ENCODE data around the gene ZNF831. TPM values are rescaled to one million over a fixed set of nuclear protein-coding genes. Genes with fewer than 3 reads are reported as not detected.

Gene ZNF831
- total RNA-seq, 1 experiment from 2014 or later = 0.15 TPM

- no TSS peak for BruUV-seq (replicated peaks)
- ATAC-seq (no peak), DNase-seq (ENCODE audit: low read depth, low spot score) (no peak)
- no peaks in the 10 kb centered on the region for H3K4me1 ChIP-seq (ENCODE audit: control insufficient read depth in 1 of 2, insufficient read depth in 2 of 2, low read length in 2 of 2)
- TF ChIP-seq ATF3 (IDR thresholded peaks at IDR 0.05) (no peak), ZBTB33 (IDR thresholded peaks at IDR 0.05; ENCODE audit: extremely low read depth, insufficient replicate concordance, low read length) (no peak), EGR1 (IDR thresholded peaks at IDR 0.05; ENCODE audit: low read depth) (no peak), JUND (IDR thresholded peaks at IDR 0.05) (no peak)
- no peak overlapping the region for H3K9ac ChIP-seq (ENCODE audit: low read length)
- no peaks in the 10 kb centered on the region for H3K36me3 ChIP-seq (ENCODE audit: control insufficient read depth in 1 of 2, insufficient read depth in 2 of 2, low read length in 2 of 2)
- POLR2A ChIA-PET = no interaction called here
- no peak overlapping the region for H3K4me2 ChIP-seq (ENCODE audit: low read length)
- RAD21 ChIA-PET (ENCODE audit: low non-redundant PET in 1 of 2, low total read pairs in 2 of 2, uncharacterized antibody in 2 of 2, unreplicated experiment in 2 of 2) = no interaction called here
- H3K79me2 ChIP-seq (ENCODE audit: insufficient read depth, low read length) = no peaks in the 10 kb centered on the region
- no peak overlapping the region for H3K27ac ChIP-seq (ENCODE audit: low read depth, low read length)
- H3K9me2 ChIP-seq (ENCODE audit: insufficient read depth) = no peaks in the 10 kb centered on the region
- no peaks in the 10 kb centered on the region for H3K9me3 ChIP-seq (ENCODE audit: control insufficient read depth in 1 of 2, insufficient read depth in 1 of 2, low read depth in 1 of 2, low read length in 2 of 2)
- CTCF ChIA-PET = no interaction called here
- no peak overlapping the region for H3K4me3 ChIP-seq (replicated peaks in 1 of 2; ENCODE audit: low read depth in 1 of 2, low read length in 2 of 2)
- H2AFZ ChIP-seq (ENCODE audit: low read depth, low read length, poor library complexity, severe bottlenecking) = no peak overlapping the region
- no peaks in the 10 kb centered on the region for H4K20me1 ChIP-seq (ENCODE audit: insufficient read depth)
- intact Hi-C loops (cut with micrococcal nuclease) = no loop called here
- peaks cover 60% of the 10 kb centered on the region for H3K27me3 ChIP-seq (ENCODE audit: insufficient read depth, low read length)
These were observed 91.6 kb downstream of the ZNF831 start for GRCh38 chr20:59255256-59255655.

- ATAC-seq (no peak), DNase-seq (ENCODE audit: low read depth, low spot score) (no peak)
- Histone ChIP-seq H3K4me2 (ENCODE audit: low read length) (no peak overlapping the region), H3K9me3 (ENCODE audit: control insufficient read depth in 1 of 2, insufficient read depth in 1 of 2, low read depth in 1 of 2, low read length in 2 of 2) (no peaks in the 10 kb centered on the region), H3K79me2 (ENCODE audit: insufficient read depth, low read length) (no peaks in the 10 kb centered on the region), H3K36me3 (ENCODE audit: control insufficient read depth in 1 of 2, insufficient read depth in 2 of 2, low read length in 2 of 2) (no peaks in the 10 kb centered on the region), H3K9ac (ENCODE audit: low read length) (no peak overlapping the region), H3K9me2 (ENCODE audit: insufficient read depth) (no peaks in the 10 kb centered on the region), H2AFZ (ENCODE audit: low read depth, low read length, poor library complexity, severe bottlenecking) (no peak overlapping the region), H3K4me1 (ENCODE audit: control insufficient read depth in 1 of 2, insufficient read depth in 2 of 2, low read length in 2 of 2) (no peaks in the 10 kb centered on the region), H3K4me3 (replicated peaks in 1 of 2; ENCODE audit: low read depth in 1 of 2, low read length in 2 of 2) (no peak overlapping the region), H3K27me3 (ENCODE audit: insufficient read depth, low read length) (peaks cover 43% of the 10 kb centered on the region), H3K27ac (ENCODE audit: low read depth, low read length) (no peak overlapping the region), H4K20me1 (ENCODE audit: insufficient read depth) (no peaks in the 10 kb centered on the region)
- no TSS peak for BruUV-seq (replicated peaks)
- ChIA-PET CTCF (no interaction called here), RAD21 (ENCODE audit: low non-redundant PET in 1 of 2, low total read pairs in 2 of 2, uncharacterized antibody in 2 of 2, unreplicated experiment in 2 of 2) (no interaction called here), POLR2A (no interaction called here)
- TF ChIP-seq ATF3 (IDR thresholded peaks at IDR 0.05) (no peak), FOSL1 (IDR thresholded peaks at IDR 0.05; ENCODE audit: low read depth) (no peak), ZNF274 (IDR thresholded peaks at IDR 0.05; ENCODE audit: low read depth, low read length) (no peak), POLR2AphosphoS5 (IDR thresholded peaks at IDR 0.05; ENCODE audit: low read depth, low read length) (no peak), RAD21 (IDR thresholded peaks at IDR 0.05; ENCODE audit: low read depth) (no peak), CTCF (IDR thresholded peaks at IDR 0.05 in 2 of 3, conservative IDR thresholded peaks at IDR 0.05 in 1 of 3; ENCODE audit: borderline replicate concordance in 1 of 3, insufficient read depth in 1 of 3, low read depth in 2 of 3, low read length in 2 of 3) (no peak), EGR1 (IDR thresholded peaks at IDR 0.05; ENCODE audit: low read depth) (no peak), EZH2phosphoT487 (IDR thresholded peaks at IDR 0.05; ENCODE audit: borderline replicate concordance) (no peak), POLR2A (IDR thresholded peaks at IDR 0.05; ENCODE audit: borderline replicate concordance, extremely low read depth, insufficient read depth, insufficient read length) (no peak), SRF (IDR thresholded peaks at IDR 0.05; ENCODE audit: low read depth) (no peak), SIN3A (IDR thresholded peaks at IDR 0.05; ENCODE audit: low read depth) (no peak), TCF7L2 (IDR thresholded peaks at IDR 0.05; ENCODE audit: borderline replicate concordance, extremely low read depth, insufficient read depth, insufficient read length) (no peak), CBX3 (IDR thresholded peaks at IDR 0.05; ENCODE audit: low read depth) (no peak), SP1 (IDR thresholded peaks at IDR 0.05; ENCODE audit: low read depth) (no peak), CEBPB (IDR thresholded peaks at IDR 0.05; ENCODE audit: low read depth) (no peak), ZFX (IDR thresholded peaks at IDR 0.05) (no peak)
- intact Hi-C loops (cut with micrococcal nuclease) = no loop called here
These were observed 94.6 kb downstream of the ZNF831 start for GRCh38 chr20:59258221-59258621.
